H54 (cell line): ENCODE data around the gene CNP.
"Not testable (repeated sequence)": the region's sequence is repeated elsewhere in the genome, so short reads cannot be mapped to it uniquely, and the experiment has no call there.

Experiments
- DNase-seq: peaks from one replicate; pipeline ENCODE4 v3.0.0; 2011; ENCODE audit warnings: low spot score, mixed read lengths; ENCODE audit not compliant: insufficient read length
- FAIRE-seq: peaks from 3 replicates; lab custom pipeline; 2011; peaks lifted over from hg19 to GRCh38; lab: Jason Lieb, UNC
- POLR2A ChIP-seq: IDR thresholded peaks from 2 replicates; pipeline ENCODE4 v1.6.1; 2011; ENCODE audit warnings: low read depth, mild to moderate bottlenecking, low read length

Gene CNP

DNA sequence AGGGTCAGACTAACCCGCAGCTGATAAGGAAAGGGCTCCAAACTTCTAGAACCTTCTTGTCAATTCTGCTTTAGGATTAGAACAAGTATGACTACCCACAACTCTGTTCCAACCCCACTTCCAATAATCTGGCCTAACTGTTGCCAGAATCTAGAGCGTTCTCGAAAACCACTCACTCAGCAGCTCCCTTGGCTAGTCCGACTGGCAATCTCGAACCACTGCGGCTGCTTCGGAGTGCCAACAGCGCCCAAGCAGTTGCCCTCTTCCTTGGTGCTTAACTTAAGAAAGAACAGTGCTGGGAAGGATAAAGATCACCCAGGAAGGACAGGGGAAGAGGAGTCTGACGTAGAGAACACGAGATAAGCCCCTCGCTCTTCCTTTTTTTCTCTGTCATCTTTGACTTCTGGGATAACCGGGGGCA is 49.8 kb downstream of the CNP start:
- FAIRE-seq: no peak
- no peak for TF ChIP-seq POLR2A
- no peak for DNase-seq

DNA sequence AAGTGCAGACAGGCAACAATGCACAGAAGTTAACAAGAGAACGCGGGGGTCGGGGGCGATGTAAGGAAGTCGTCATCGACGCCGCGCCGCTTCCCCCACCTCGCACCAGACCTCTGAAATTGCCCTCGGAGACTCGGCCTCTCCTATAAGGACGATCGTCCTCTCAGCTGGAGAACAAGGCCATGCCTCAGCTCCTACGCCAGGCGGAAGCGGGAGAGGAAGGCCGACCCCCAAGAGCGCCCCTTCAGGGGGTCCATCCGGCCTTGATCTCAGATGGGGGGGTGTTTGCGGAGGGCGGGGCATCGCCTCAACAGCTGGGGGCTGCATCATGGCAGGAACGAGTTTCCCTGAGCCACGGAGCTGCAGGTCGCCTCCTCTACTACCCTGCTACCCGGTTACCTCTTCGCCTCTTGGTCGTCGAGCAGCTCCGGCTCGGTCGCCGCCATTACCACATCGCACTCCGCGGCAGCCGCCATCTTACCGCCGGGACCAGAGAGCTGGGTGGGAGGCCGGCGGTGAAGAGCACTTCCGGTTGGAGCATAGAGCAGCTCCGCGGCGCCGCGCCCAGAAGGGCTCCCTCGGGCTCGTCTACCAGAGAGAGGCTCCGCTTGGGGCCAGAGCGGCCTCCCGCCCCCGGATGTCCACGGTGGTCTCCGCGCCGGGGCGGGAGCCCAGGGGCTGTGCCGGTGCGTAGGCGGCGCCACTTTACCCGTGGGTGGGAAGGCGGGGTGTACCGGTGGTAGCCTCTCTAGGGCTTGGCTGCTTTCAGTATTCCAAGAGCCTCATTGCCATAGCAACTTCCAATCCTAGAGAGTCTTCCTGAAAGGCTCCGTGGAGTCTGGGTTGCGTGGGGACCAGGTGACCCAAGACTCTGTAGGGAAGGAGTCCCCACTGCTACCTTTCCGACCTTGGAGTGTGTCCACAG is 50.6 kb downstream of the CNP start, which contains the start of gene DNAJC7:
Gene DNAJC7, minus strand, starts transcription at position 499 of the 925 bp plus-strand sequence. Its CDS starts 23 bp downstream, at position 476.
- peak; percentile 79 for TF ChIP-seq POLR2A
- DNase-seq (peak; percentile 79), FAIRE-seq (no peak)

DNA sequence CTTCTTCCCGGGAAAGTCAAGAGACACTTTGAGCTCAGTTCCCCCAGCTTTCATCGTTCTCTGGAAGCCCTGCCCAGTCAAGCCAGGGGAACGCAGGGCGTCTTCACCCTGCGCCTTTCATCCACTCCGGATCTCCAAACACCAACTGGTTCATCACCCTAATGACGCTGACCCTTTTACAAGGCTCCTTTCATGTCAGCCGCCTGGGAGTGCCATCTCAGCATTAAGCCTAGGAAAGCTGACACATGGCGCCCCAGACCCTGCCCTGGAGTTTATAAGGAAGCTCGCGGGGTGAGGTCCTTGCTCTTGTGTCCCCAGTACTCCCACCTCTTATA is 51.2 kb downstream of the CNP start:
- no peak for DNase-seq
- FAIRE-seq: no peak
- TF ChIP-seq POLR2A: no peak

DNA sequence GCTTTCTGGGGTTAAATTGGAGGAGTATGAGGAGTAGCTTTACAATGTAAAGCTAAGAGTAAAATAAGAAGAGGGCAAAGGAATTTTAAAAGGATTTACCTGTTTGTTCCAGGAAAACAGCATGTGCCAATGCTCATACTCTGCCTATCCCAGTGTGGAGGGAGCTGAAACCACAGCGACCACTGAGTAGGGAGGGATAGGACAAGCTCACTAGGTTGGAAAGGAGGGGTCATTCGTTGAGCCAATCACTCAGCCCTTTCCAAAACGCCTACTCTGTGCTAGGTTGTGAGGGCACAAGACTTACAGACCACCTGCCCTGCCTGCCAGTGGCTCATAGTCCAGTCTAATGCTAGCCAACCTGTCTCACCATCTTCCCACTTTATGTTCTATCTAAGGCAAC is 51.7 kb downstream of the CNP start:
- TF ChIP-seq POLR2A: no peak
- DNase-seq (no peak), FAIRE-seq (no peak)

DNA sequence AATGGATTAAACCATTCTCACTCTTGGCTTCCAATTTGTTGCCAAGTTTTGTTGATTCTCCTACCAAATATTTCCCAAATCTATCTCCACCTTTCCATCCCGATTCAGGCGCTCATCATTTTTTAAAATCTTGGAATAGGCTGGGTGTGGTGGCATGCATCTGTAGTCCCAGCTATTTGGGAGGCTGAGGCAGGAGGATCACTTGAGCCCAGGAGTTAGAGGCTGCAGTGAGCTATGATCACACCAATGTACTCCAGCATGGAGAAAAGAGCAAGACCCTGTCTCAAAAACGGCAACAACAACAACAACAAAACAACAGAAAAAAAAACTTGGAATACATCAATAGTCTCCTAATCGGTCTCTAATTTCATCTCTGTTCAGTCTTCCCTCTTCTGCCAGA is 52.4 kb downstream of the CNP start:
- no peak for FAIRE-seq
- no peak for TF ChIP-seq POLR2A
- no peak for DNase-seq

DNA sequence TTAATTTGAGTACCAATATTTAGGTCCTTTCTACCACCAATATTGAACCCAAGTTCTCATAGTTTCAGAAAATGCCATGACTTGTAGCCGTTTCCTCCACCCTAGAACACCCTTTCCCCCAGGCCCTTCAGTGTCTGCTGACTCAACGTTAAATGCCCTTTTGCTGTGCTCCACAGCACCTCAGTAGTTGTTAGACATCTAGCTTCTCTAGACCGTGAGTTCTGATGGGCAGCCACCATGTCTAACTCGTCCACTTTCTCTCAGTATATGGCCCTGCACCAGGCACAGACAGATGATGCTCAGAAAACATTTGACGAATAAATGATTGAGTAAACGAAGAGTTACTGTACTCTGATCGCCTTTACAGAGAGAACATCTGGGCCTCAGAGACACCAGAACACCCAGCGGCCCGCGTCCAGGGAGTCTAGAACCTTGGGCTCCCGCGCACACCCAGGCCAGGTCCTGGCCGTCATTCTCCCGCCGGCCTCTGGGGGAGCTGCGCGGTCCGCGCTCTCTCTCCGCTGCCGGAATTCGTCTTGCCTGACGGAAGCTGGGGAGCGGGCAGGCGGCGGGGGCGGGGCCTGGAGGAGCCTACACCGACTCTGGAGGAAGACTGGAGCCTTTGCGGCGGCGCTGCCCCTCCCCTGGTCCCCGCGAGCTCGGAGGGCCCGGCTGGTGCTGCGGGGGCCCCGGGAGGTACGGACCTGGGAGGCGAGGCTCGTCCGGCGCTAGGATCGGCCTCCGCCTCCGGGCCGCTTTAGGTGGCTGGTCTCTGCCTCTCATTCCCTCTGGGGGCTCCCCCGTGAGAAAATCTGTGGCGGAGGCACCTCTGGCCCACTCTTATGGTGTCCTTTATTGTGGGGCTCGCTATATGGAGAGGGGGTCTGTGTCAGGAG is 53.2 kb downstream of the CNP start, which contains the start of gene NKIRAS2:
Gene NKIRAS2, plus strand, starts transcription at position 582 of the 896 bp plus-strand sequence. CDS start 1,488 bp downstream, outside the sequence.
- peak; percentile 89 for DNase-seq
- FAIRE-seq: no peak
- TF ChIP-seq POLR2A: peak; percentile 73

DNA sequence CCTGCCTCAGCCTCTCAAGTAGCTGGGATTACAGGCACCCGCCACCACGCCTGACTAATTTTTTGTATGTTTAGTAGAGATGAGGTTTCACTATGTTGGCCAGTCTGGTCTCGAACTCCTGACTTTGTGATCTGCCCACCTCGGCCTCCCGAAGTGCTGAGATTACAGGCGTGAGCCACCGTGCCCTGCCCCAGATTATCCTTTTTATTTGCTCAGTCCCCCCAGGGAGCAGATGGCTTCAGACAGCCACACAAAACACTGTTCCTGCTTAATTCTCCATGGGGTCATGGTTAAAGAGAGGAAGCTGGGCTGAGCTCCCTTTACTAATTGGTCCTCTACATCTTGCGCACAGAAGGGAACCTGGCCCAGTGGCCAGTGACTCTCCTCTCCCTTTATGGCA is 54.2 kb downstream of the CNP start:
- not testable (repeated sequence) for DNase-seq, FAIRE-seq

DNA sequence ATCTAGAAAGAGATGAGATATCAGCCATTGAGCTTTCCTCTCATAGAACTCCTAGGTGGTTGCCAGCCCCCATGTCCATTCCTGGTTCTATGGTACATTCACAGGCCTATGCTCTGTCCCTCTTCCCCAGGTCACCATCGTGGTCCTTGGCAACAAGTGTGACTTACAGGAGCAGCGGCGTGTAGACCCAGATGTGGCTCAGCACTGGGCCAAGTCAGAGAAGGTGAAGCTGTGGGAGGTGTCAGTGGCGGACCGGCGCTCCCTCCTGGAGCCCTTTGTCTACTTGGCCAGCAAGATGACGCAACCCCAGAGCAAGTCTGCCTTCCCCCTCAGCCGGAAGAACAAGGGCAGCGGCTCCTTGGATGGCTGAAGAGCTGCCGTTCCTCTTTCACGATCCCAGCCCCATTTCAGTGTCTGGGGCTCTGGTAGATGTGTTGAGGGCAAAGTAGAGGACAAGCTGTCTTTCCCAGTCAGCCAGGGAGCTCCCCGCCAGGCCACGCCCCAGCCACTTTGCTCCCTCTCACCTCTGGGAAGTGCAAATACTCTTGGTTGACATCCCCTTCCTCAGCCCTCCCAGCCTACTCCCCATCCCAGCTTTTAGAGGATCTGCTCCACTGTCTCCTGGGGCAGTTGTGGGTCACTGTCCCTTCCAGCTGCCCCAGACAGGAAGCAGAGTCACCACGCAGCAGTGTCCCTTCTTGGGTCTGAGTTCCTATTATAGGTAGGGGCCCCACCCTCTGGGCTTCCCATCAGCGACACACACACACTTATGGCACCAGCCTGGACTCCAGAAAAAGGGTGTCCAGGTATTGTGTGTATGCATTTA is 57.1 kb downstream of the CNP start:
- FAIRE-seq: no peak
- DNase-seq: no peak
- TF ChIP-seq POLR2A: no peak

DNA sequence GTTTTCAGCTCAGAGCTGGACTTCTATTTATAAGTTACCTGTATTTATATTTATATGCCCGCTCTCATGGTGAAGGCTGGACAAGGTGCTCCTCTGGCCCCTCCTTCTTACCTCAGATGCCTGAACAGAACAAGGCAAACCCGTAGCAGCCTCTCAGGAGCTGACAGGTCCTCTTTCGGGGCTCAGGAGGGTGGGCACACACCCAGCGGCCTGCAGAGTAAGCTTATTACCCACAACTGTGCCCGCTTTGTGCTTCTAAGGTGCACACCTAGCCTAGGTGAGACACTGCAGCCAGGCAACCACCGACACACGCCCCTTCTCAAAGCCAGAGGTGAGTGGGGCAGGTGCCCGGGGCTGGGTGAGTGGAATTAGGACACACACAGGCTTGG is 58.6 kb downstream of the CNP start:
- no peak for TF ChIP-seq POLR2A
- FAIRE-seq (no peak), DNase-seq (no peak)

DNA sequence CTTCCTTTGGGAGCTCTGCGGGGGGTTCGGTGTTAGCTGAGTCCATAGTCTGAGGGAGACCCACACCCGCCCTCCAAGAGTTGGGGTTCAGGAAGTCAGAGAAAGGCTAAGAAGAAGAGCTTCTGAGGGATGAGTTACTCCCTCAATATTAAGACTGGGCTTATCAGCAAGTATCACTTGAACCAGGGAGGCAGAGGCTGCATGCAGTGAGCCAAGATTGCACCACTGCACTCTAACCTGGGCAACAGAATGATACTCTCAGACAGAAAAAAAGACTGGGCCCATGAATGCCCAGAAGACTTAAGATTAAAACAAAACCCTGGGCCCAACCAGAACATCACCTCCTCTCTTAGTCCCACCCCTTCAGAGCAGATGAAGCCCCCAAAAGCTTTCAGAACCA is 59.3 kb downstream of the CNP start:
- FAIRE-seq (no peak), DNase-seq (no peak)
- TF ChIP-seq POLR2A: no peak

DNA sequence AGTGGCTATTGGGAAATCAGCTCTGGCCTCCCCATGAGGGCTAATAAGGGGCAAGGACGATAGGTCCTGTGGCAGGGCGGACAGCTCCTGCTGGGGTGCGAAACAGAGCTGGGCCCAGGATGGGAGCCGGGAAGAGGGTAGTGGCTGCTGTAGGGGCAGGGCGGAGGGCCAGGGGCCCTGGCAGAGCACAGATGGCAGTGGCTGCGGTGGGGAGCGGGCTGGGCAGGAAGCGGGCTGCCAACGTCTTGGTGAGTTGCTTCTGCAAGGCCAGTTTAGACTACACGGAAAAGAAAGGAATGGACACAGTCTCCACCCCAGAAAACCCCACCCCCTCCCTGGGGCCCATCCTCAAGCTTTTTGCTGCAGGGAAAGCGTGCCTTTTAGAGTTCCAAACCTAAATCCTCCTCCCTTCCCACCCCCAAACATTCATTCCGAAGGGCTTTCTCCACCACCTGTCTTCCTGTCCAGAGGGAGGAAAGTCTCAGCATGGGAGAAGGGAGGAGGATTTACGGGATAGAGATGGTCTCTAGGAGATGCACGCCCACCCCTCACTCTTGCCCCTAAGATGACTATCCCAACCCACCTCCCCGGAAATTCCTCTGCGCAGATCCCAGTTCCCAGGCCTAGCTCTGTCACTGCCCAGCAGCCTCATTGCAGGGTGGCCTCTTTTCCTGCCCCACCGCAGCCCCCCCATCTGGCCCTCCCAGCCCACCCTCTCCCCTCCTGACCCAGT is 60.4 kb downstream of the CNP start:
- FAIRE-seq (no peak), DNase-seq (no peak)
- TF ChIP-seq POLR2A: no peak
